ENCODE results near the gene CTBP1.

- no peak for TF ChIP-seq POLR2AphosphoS5 (IDR thresholded peaks at IDR 0.05; ENCODE audit: low read depth)
- TF ChIP-seq CTCF (IDR thresholded peaks at IDR 0.05; ENCODE audit: insufficient read depth, low read length): no peak
- no peak for TF ChIP-seq GABPA (IDR thresholded peaks at IDR 0.05; ENCODE audit: low read depth)
Observed at GRCh38 chr4:1180663-1181062, 68.3 kb downstream of the CTBP1 start.
